H1 (cell line): ENCODE data around the gene SFN. TPM values are rescaled to one million over a fixed set of nuclear protein-coding genes. Genes with fewer than 3 reads are reported as not detected.

ENCODE experiments used
- CHD7 ChIP-seq: fragments of 300-600 bp; sonication (generic); IDR thresholded peaks from 2 replicates; pipeline ENCODE4 v1.7.1; 2012; ENCODE audit warnings: low read length, moderate library complexity, mild to moderate bottlenecking, inconsistent platforms; ENCODE audit not compliant: insufficient replicate concordance
- CTBP2 ChIP-seq: IDR thresholded peaks from 2 replicates; pipeline ENCODE4 v1.7.0; 2011; ENCODE audit warnings: borderline replicate concordance, mild to moderate bottlenecking, moderate library complexity, mixed read lengths, low read length; ENCODE audit not compliant: insufficient read depth, insufficient read length
- HDAC6 ChIP-seq: IDR thresholded peaks from one replicate; pipeline ENCODE4 v1.7.1; 2012; ENCODE audit warnings: low read depth, mild to moderate bottlenecking, inconsistent platforms, low read length, moderate library complexity
- PHF8 ChIP-seq: fragments of 200-600 bp; sonication (generic); conservative IDR thresholded peaks from 2 replicates; pipeline ENCODE4 v1.7.1; 2012; ENCODE audit warnings: low read depth, mild to moderate bottlenecking, inconsistent platforms, low read length, moderate library complexity
- RAD21 ChIP-seq, 2 experiments: IDR thresholded peaks in 1 of 2; conservative IDR thresholded peaks in 1 of 2; 2 replicates each; pipeline ENCODE4 v1.6.1; 2011; ENCODE audit warnings: low read depth in 2 of 2, low read length in 2 of 2, improper control_type of control experiment in 1 of 2, inconsistent platforms in 1 of 2, mild to moderate bottlenecking in 1 of 2, moderate library complexity in 1 of 2
- TAF1 ChIP-seq: IDR thresholded peaks from 2 replicates; pipeline ENCODE4 v1.6.1; 2011; ENCODE audit warnings: mild to moderate bottlenecking, low read depth, low read length
- TCF12 ChIP-seq: IDR thresholded peaks from 2 replicates; pipeline ENCODE4 v1.6.1; 2011; ENCODE audit warnings: low read depth, mild to moderate bottlenecking, low read length
- USF2 ChIP-seq: IDR thresholded peaks from 2 replicates; pipeline ENCODE4 v1.6.1; 2011; ENCODE audit warnings: low read length, improper control_type of control experiment
- polyA plus RNA-seq, 7 experiments: library from polyadenylated mRNA; depleted of rRNA in 3 of 7; stranded (reverse) in 5 of 7; unstranded in 2 of 7; fragments of >200 nt in 5 of 7; fragments of 200-250 nt in 2 of 7; gene quantifications; 1 replicate in 5 of 7; 2 replicates in 1 of 7; 4 replicates in 1 of 7; pipeline versions ENCODE4 v1.2.1 to v1.2.3, GENCODE V29; 2011 to 2013; ENCODE audit warnings: missing spikeins in 2 of 7, mixed read lengths in 2 of 7
- total RNA-seq: library from RNA; stranded (reverse); fragmentation: NEBNext Ultra II Directional; extraction: Animal tissue kit (Norgen Biotek cat#: 25700); gene quantifications from 2 replicates; pipeline ENCODE4 v1.2.1, GENCODE V29; 2021

The SFN gene
- total and polyA plus RNA-seq, 2 of the 8 experiments (the other 6 are each of a cell fraction or from before 2014, with no cell fraction given), result 3.3 to 3.9 TPM

- TF ChIP-seq CHD7, result no peak
- TF ChIP-seq CTBP2, result no peak
- TF ChIP-seq HDAC6, result no peak
- TF ChIP-seq USF2, result no peak
- TF ChIP-seq TAF1, result no peak
- TF ChIP-seq PHF8, result no peak
- no peak for TF ChIP-seq TCF12
- no peak for TF ChIP-seq RAD21 (IDR thresholded peaks at IDR 0.05 in 1 of 2, conservative IDR thresholded peaks at IDR 0.05 in 1 of 2; ENCODE audit: low read depth in 2 of 2, low read length in 2 of 2)
Measured at GRCh38 chr1:26844424-26845196, 18.3 kb upstream of the SFN start (continued).
